Amniotic epithelial cell (primary cell): ENCODE measurements around the gene RASGRP1.

Experiments
- DNase-seq: peaks from one replicate; pipeline ENCODE4 v3.0.0-alpha.2; 2010; ENCODE audit warnings: low read depth

Gene RASGRP1

DNA sequence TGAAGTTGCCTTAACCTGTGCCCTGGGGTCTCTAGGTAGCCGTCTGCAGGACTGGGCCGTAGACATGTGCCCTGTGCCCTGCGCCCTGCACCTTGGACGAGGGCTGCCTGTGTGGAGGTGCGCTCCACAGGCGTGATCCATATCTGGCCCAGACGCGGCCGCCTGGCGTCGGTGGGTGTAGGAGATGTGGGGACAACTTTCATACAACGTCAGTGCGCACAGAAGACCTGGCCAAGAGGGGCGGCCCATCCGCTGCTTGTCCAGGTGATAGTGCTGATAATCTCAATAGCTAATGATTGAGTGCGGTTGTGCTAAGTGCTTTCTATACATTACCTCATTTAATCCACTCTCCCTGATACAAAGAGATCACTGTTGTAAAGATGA is 665 bp upstream of the RASGRP1 start:
- DNase-seq = no peak

DNA sequence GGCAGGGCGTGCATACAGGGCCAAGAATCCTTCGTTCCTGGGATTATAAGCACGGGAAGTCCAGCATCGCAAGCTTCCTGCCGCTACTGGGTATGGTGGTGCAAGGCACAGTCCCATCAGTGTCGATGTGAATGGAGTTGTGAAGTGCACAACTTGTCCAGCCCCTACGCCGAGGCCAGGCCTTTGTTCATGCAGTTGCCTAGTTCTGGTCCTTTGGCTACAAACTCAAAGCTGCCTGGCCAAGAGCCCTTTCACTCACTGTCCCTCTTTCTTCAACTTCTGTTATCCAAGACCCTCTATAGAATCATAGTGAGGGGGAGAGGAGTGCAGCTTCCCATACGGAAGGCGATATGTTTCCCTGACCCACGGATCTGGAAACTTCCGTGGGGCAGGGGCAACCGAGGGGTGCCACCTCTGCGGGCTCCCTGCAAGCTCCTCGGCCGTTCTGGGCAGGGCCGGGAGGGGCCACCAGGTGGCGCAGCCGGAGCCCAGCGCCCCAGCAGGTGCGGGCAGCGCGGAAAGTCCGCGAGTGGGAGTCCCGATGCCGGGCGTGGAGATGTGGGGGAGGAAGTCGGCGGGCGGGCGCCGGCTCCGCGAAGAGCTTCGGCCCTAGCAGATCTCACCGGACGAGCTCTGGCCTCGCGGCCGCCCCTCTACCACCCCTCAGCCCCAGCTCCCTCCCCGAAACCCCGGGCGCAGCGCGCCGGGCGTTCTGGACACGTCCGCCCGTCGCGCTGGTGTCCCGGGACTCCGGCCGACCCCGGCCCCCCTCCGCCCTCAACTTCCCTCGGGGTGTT is 693 bp downstream of the RASGRP1 start:
- peak; percentile 42 for DNase-seq

DNA sequence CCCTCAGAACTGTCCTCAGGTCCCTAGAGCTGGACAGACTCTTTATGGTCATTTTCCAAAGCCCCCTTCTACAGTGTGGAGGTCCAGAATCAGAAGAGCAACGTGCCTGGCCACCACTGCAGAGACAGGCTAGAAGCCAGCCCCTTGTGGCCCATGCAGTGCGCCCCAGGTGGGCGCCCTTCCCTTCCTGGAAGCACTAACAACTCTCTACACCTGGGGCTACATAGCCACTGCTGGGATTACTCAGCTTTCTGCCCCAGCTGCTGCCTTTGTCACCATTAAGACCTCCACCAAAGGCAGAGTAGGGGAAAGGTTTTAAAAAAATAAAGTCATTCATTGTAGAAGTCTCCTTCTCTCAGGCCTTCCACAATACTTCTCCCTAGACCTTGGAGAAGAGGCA is 2.3 kb downstream of the RASGRP1 start:
- no peak for DNase-seq

DNA sequence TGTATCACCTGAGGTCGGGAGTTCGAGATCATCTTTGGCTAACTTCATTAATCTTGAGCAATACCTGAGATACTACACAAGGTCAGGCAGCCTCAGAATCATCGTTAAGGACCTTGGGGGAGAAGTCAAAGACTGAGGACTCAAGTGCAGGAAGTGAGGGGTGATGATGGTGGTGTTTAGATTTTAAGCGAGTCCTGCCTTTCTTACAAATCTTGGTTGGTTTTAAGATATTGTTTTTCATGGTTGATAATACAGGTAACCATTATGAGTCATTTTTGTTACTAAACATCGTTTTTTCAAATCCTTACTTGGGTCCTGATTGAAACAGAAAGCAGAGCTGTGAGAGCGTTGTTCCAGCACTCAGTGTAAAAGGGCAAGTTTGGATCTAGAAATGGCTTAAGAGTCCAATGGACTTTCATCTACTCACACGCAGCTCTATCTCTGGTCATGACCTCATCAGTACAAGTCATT is 4.1 kb downstream of the RASGRP1 start:
- no peak for DNase-seq

DNA sequence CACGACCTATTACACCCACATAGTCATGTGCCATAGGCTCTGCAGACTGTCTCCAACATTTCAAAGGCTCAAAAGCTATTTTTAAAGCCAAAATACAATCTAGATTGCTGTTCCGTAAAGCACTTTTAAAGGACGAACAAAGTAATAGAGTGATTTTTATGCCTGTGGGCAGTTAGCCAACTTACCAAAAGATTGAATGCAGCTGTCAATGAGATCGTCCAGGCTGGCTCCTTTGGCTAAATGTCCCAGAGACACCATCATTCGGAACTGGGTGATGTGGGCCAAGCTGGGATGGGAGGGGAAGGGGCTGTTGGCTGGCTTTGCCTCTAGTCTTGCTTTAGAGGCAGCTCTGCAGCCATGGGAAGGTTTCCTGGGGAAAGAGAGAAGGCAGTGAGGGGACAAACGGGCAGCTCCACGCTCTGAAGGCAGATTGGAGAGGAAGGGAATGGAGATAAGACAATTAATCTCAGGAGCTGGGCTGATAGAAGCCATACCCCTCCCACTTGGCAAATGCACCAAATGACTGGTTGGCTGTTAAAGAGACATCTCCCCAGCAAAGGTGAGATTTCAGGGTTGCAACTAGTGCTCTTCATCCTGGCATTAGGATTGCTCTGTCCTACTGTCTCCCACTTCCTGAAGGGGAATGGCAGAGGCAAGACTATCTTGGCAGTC is 4.8 kb downstream of the RASGRP1 start:
- DNase-seq = no peak

DNA sequence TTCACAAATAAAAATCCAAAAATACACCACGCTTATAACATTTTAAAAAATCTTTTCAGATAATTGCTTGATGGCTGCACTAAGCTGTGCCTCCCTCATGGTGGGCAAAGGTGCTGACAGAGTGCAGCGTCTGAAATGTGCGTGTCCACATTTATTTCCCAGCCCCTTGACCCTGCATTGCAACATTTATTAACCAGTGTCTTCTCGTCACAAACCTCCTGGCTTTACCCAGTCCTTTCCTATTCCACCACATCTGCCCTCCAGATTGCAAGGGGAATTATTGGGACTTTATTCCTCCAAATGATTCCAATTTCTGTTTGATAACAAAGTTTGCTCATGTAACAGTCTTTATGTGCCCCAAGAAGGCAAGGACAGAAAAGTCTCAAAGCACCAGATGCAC is 5.5 kb downstream of the RASGRP1 start:
- DNase-seq = no peak

DNA sequence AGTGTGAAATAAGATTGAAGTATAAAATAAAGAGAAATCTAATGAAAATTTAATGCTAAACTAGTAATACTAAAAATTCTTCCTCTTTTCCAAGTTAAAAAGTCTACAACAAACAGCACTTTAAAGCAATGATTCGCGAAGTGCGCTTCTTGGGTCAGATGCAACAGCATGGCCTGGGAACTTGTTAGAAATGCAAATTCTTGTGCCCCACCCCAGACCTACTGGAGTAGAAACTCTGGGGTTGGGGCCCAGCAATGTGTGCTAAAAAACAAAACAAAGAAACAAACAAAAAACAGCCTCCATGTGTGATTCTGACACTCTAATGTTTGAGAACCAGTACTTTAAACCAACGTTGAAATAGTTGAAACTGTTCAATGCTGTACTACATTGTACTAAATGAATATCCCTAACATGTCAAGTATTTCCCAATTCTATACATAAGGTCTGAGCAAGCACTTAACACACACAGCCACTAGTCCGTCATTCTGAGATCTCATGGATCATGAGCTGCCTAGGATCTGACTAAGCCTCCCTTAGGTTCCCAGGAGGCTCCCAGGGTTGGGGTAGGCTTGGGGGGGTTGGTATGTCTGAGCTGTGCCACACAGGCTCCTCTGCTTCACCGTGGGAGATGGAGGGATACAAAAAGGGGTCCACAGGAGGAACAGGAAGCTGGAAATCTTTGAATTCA is 6.1 kb downstream of the RASGRP1 start:
- DNase-seq = peak; percentile 62

DNA sequence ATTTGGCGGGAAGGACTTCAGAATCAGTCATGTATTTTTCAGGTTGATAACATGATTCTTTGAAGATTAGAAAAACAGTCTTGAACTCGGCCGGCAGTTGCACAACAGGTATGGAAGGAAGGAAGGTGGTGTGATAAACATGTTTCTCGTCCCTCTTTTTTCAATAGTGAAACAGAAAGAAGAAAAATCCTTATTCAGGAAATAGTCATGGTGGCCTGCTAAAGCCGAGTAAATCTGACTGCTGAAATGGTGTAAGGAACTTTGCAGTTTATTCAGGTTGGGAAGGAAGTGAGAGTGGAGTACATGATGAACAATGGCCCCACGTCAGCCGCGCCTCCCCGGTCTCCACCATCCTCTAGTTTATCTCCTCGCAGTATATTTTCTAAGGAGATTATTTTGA is 6.7 kb downstream of the RASGRP1 start:
- no peak for DNase-seq

DNA sequence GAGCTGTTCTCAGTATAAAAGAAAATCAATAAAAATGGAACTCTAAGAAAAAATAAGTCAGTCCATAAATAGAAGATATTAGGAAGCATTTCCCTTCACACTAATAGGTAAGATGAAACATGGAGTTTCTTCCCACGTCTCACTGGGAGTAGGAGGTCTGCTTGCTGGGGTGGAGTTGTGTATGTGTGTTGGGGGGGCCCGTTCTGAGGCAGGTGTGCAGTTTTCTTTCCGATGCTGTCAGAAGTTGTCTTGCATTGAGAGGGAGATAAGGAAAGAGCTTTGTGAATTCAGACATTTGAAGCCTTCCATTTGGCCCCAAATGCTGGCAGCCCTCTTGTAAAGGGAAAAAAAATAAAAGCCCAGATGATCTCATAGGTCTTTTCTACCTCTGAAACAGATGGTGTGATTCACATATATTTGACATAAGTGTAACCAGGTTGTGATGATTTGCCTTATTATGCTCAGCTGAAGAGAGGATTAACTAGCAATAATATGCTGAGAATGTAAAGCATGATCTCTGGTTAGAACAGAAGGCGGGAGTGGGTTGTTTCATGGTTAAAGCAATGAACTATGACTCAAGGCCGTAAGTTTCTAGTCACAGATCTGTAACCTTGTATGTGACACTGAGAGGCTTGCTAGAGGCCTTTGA is 8.8 kb downstream of the RASGRP1 start:
- DNase-seq = peak; percentile 83

DNA sequence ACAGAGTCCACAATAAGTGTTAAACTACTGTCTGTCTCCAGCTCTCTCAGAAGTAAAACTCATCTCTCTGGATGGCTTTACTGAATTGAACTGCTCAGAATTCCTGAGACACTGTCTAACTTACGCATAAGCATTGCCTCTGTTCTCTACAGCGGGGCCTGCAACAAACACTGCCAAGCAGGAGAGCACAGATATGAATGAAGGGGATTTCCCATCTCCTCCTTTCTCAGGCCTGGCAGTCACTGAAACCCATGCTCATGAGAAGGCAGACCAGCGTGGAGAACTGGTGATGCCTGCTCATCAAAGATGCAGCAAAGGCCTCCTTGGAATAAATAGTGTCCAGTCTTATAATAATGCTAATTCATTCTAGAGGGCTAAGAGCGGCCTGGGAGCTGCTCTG is 10.3 kb downstream of the RASGRP1 start:
- DNase-seq = peak; percentile 55

DNA sequence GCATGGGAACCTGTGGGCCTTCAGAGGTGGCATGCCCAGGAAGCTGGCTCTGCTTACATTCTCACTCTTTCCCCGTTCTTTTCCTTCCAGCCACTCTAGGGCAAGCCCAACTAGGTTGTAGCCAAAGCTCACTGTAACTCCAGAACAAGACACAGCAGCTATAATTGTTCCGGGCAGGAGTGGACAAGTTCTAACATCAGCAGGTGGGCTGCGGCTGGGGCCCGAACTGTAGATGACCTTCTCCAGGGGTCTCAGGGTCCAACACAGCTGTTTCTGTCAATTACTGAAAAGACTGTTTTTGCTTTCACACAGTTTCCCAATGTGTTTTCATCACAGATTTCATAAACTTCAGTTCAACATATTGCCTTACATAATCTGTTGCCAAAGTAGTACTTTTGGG is 11.5 kb downstream of the RASGRP1 start:
- DNase-seq = no peak

DNA sequence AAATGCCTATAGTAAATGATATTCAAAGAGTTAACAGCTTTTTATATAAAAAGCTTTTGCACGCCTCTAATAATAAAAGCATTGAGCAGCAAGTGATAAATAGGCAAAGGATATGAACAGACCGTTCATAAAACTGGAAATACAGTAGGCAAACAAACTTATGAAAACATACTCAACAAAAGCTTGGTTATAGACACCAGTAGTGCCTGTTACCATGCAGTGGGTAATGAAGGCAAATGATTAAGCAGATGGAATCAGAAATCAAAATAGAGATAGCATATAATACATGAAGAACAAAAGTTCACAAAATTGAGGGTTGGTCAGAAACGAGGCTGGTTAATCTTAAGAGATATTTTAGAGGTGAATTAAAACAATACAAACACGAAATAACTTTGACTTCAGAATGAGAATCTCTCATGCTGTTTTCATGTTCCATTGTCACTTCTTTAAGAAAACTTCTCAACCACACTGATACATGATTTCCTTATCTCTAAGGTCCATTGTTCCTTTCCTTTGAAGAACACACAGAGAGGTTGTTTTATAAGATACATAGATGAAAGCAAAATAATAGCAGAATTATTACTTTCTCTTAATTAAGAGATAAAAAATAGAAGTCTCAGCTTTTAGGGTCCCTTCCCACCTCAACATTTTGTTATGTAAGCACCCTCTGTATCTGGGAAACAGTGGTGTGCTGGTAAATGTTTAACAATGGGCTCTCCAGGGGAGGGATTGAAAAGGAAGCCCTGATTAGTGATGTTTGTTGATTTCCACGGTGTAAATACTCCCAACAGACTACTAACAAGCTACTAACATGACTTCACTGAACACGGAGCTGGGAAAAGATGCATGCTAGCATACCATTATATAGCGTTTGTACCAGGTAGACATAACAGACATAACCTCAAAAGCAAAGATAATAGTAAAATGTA is 12.6 kb downstream of the RASGRP1 start:
- no peak for DNase-seq

DNA sequence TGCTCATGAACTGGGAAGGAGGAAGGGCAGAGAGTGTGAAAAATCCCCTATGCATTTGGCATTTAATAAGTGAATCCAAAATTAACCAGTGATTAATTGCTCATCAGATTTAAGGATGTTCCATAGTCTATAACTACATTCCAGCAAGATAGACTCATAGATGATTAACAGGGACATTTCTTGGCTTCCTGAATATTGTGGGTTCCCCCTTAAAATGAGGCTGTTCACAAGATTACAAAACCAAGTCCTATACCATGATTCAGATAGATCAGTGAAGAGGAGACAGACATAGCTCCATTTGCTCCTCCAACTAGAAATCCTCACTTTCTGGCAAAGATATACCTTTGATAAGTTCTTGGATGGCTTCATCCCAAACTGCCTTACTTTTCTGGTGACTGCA is 15.4 kb downstream of the RASGRP1 start:
- peak; percentile 70 for DNase-seq

DNA sequence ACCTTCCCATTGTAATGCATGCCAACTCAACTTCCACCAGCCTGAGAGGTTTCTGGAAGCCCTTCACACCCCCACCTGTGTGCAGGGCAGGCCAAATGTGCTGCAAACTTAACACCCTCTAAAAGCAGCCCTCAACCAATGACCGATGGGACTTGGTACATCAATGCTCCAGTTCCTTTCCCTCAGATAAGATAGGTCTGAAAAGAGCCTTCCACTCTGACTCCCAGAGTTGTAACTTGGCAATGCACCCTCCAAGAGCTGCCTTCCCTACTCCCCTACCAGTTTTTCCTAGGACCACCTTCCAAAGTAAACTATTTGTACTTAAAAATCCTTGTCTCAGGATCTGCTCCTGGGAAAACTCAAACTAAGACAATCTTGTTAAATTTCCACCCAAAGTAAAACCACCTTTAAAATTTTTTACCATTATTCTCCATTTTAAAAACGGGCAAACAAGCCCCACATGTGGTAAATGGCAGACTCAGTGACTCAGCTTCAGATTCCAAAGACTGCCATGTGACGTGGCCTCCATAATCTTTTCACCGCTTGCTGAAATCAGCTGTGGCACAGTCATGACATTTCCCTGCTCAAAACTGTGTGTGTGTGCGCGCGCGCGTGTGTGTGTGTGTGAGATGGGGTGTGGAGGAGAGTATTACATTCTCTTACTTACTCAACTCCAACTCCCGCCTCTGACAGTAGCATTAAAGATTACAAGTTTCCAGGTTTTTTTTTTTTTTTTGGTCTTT is 17.2 kb downstream of the RASGRP1 start:
- DNase-seq = peak; percentile 81

DNA sequence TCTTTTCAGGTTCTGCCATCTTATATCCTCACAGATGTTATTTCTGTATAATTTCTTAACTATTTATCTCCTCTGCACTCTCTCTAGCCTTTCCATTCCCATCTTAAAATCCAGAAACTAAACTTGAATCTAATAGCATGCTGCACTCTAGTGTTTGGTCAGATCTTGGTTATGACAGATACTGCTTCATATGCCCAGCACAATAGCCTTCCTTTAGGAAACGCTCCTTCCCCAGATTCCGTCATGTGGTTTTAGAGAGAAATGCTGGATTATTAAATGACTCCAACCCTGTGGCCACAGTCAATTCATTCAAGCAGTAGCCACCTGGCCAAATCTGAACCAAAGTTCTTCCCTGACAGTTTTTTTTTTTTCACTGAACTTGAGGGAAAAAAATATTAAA is 19.4 kb downstream of the RASGRP1 start:
- peak; percentile 43 for DNase-seq

DNA sequence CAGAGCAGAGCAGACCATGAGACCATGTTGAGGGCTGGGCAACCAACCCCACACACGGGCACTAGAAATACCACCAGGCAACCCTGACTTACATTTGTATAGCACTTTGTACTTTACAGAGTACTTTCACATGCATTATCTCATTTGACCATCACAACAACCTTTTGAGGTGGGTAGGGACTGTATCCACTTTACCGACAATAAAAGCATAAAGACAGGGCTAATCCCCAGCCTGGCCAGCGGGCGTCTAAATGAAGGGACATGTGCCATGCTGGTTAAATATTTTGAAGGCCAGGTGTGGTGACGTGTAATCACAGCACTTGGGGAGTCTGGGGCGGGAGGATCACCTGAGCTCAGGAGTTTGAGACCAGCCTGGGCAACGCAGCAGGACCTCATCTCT is 23.6 kb downstream of the RASGRP1 start:
- DNase-seq = no peak

DNA sequence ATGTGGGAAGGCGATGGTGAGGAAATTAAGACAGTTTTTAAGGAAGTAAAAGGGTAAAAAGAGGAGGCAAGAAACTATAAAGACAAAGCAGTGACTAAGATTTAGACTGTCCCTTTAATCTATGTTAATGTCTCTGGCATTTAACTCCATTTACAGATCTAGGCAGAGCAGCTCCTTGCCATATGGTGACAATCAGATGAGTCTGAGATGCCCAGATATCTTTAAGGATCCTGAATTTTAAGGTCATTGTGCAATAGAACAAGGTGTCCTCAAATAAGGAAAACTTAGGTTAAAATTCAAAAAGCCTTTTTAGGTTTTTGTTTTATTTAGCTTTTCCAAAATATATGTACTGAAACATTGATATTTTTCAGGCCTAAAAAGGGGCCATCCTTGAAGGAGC is 24.1 kb downstream of the RASGRP1 start:
- DNase-seq = no peak

DNA sequence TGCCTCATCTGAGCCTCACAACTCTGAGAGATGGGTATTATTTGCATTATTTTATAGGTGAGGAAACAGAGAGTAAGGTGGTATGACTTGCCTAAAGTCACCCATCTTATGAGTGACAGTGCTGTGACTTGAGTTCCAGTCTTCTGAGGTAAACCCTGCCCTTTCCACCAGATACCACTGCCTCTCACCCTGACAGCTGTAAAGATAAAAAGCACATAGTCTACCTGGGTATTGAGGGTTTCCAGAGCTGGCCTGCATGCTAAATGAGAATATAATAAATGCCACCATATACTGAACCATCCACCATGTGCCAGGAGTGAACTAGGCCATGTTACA is 25.6 kb downstream of the RASGRP1 start:
- no peak for DNase-seq

DNA sequence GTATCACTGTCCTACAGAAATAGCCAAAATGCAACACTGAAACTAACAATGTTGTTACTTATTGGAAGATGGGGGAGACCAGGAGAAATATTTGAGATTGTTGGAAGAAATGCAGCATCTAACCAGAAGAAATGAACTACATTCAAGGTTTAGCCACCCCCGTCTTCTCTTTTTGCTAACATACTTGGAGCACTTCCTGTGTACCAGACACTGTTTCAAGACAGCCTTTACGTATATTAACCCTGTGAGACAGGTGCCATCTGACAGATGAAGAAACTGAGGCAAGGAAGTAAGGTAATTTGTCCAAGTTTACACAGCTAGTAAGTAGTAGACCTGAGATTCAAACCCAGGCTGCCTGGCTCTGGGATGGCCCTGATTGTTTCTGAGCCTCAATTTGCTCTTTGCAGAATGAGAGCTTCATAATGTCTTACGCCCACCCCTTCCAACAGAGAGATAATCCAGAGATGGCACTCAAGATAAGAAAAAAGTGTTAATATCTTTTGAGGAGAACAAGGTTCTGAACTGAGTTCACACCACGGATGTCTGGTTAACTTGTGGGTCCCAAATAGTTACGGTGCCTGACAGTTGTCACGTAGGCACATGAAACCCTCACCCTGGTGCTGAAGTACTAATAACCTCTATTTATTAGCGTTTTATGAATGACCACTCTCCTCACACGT is 26.1 kb downstream of the RASGRP1 start:
- no peak for DNase-seq

DNA sequence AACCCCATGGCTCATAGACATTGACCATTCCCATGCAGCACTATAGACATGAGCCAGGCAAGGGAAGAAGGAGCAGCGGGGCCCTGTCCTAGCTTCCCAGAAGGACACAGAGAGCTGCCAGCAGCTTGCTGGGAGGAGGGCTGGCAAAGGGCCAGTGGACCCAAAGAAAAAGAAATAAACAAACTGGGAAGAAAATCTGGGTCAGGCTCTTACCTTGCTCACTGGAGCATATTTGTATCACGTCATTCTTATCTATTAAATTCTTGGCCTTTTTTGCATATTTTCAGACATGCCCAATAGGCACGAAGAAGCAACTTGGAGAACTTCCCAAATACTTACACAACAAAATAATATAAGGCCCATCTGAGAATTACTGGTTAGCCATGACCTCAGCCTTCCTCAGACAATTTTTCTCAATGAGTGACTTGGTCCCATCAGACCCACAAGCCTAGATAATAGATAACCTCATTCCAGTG is 28.4 kb downstream of the RASGRP1 start:
- peak; percentile 100 for DNase-seq
